Myocyte (in vitro differentiated cells): ENCODE measurements around the gene TPRX2. TPM values are rescaled to one million over a fixed set of nuclear protein-coding genes. Genes with fewer than 3 reads are reported as not detected.
"Not testable (repeated sequence)": the region's sequence is repeated elsewhere in the genome, so short reads cannot be mapped to it uniquely, and the experiment has no call there.

ENCODE experiments used
- DNase-seq: peaks from one replicate; pipeline ENCODE4 v3.0.0-alpha.2; 2012; ENCODE audit warnings: low read depth
- polyA plus RNA-seq: library from polyadenylated mRNA; unstranded; fragments of >200 nt; gene quantifications from one replicate; pipeline ENCODE4 v1.2.1, GENCODE V29; 2012; ENCODE audit warnings: missing spikeins
- total RNA-seq: library from RNA; depleted of rRNA; stranded (reverse); fragments of >200 nt; gene quantifications from 2 replicates; pipeline ENCODE4 v1.2.3, GENCODE V29; 2014

The TPRX2 gene, protein sequence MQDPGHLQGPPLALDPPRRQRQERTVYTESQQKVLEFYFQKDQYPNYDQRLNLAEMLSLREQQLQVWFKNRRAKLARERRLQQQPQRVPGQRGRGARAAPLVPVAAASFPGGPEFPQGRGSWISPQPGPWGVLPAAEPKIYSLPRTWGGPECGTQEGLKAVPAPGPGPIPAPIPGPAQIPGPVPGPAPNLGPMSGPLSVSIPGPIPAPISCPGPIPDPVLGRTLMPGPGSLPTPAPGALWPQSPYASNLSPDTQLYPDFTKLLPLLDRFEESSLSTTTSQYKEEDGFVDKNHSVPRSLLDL
- total RNA-seq = not detected in 2 replicates
- polyA plus RNA-seq = not detected

DNA sequence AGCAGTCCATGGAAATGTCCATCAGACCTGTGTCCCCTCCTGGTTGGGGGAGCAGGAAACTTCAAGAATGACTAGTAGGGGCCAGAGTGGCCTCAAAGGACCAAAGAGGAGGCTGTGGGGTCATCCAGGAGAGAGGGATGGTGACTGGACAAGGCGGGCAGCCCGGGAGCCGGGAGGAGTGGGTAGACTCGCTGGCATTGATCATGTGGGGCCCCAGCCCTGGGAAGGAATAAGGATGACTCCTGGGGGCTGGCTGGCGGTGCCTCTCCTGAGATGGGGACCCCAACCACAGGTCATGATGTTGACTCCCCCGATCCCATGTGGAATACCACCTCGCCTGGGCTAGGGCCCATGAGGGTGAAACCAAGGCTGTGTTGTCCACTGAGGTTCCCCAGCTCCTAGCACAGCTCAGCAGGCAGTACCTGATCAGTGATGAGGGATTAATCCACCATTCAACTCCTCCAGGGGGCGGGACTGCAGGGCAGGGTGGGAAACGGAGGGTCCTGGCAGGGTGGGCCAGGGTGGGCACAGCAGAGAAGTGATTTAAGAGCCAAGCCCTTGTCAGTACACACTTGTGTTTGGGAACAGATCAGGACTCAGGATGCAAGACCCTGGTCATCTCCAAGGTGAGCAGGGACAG, at the start of gene TPRX2:
Gene TPRX2, plus strand, starts transcription at position 590 of the 640 bp plus-strand sequence. Its CDS starts 12 bp downstream, at position 602.
- not testable (repeated sequence) for DNase-seq

DNA sequence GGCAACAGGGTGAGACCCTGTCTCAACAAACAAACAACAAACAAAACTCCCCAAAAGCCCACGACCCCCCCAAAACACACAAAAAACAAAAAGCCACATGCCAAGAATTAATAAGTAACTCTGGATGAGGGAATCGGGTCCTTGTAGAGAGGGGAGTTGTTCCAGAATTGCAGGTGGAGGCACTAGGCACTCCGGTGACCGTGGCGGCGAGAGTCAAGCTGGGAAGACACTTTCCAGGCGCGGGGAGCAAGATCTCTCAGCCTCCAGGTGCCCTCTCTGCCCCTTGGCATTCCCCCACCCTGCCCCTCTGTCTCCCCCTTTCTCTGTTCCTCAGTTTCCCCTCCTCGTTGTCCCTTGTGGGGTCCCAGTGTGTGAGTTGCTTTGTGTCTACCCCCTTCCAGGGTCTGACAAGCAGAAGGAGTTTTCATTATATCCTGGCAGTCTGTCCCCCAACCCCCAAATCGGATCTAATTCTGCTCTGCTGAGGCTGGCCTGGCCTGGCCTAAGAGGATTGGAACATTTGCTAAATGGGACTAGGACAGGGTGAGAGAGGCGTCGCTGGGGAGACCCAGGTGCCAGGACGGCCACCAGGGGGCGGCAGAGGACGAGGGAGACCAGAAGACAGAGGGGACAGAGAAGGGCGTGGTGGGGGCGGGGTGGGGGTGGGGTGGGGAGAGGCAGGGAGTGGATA, 45.6 kb upstream of the TPRX2 start:
- DNase-seq = peak; percentile 69

DNA sequence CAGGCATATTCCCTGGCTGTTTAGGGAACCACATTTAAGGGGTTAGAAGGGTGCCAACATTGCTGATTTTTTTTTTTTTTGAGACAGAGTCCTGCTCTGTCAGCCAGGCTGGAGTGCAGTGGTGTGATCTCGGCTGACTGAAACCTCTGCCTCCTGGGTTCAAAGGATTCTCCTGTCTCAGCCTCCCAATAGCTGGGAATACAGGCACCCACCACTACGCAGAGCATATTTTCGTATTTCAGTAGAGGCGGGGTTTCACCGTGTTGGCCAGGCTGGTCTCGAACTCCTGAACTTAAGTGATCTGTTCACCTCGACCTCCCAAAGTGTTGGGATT, 45.1 kb upstream of the TPRX2 start:
- no peak for DNase-seq

DNA sequence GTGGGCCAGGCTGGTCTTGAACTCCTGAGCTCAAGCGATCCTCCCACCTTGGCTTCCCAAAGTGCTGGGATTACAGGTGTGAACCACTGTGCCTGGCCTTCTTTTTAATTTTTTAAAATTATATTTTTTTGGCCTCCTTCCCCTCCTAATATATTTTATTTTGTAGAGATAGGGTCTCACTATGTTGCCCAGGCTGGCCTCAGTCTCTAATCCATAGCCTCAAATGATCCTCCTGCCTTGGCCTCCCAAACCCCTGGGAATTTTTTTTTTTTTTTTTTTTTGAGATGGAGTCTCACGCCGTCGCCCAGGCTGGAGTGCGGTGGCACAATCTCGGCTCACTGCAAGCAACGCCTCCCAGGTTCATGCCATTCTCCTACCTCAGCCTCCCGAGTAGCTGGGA, 42.8 kb upstream of the TPRX2 start:
- DNase-seq = not testable (repeated sequence)

DNA sequence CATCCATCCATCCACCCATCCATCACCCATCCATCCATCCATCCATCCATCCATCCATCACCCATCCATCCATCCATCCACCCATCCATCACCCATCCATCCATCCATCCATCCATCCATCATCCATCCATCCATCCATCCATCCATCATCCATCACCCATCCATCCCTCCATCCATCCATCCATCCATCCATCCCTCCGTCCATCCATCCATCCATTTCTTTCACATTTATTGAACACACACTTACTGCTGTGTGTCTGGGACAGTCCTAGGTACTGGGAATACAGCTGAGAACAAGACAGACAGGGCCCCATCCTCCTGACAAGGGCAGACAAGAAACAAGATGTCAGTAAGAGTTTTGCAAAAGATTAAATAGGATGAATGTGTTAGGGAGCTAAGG, 40.8 kb upstream of the TPRX2 start:
- not testable (repeated sequence) for DNase-seq

DNA sequence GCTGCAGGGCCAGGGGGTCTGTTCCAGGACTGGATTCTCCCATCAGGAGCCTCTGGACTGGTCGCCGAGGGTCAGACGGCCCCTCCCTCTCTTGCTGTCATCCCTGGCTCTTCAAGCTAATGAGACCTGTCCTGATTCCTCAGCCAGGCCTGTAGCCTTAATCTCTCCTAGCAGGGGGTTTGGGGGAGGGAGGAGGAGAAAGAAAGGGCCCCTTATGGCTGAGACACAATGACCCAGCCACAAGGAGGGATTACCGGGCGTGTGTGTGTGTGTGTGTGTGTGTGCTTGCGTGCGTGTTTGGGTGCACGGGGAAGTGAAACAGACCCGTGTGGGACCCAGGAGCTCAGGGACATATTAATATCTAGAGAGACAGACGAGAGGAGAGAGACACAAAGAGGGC, 39.2 kb upstream of the TPRX2 start:
- no peak for DNase-seq

DNA sequence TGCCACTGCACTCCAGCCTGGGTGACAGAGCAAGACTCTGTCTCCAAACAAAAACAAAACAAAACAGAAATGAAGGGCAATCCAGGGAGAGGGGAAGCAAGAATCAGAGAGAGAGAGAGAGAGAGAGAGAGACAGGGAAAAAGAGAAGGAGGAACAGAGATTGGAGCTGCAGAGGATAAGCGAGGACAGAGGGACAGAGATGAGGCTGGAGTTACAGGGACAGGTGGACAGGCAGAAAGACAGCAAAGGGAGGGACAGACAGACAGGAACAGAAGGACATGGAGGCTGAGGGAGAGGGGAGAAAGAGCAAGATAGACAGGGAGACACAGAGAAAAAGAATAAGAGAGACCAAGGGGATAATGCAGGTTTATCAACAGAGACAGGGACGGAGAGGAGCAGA, 38.6 kb upstream of the TPRX2 start:
- peak; percentile 40 for DNase-seq

DNA sequence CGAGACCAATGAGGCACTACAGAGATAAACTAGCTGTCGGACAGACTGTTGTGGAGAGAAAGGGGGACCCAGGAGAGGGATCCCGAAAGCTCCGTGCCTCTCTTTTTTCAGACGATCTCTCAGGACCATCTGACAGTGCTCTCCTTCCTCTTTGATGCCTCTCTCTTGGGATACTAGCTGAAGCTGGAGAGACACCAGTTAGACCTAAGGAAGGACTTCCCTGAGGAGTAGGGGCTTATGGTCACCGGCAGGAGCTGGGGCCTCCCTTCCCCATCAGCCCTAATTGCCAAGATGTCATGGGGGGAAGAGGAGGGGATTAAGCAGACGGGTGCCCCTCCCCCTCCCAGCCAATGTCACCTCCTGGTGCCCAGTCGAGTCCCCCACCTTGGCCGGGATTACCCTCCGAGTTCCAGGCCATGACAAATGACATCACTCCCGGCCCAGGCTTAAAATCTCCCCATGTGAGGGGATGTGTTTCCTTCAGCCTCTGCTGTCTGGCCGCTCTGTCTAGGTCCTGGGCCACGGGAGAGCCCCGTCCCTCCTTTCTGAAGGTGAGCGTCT, 37.5 kb upstream of the TPRX2 start, which contains the start of gene CRX:
Gene CRX, plus strand, starts transcription at position 478 of the 561 bp plus-strand sequence. CDS start 12,507 bp downstream, outside the sequence.
- DNase-seq = no peak

DNA sequence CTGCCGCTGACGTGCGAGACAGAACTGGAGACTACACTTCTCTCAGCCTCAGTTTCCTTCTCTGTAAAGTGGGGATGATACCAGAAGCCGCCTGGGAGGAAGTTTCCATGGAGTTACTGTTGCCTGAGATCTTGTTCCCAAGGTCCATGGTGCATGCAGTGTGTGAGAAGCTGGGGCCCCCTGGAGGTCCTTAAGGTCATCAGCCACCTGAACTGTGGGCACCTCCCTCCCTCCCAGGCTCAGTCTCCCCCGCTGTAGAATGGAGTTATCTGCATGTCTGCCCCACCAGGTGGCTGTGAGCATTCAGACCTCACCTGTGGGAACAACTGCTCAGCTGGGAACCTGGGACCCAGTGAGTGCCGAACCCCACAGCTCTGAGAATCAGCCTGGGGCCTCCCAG, 34.6 kb upstream of the TPRX2 start:
- DNase-seq = no peak

DNA sequence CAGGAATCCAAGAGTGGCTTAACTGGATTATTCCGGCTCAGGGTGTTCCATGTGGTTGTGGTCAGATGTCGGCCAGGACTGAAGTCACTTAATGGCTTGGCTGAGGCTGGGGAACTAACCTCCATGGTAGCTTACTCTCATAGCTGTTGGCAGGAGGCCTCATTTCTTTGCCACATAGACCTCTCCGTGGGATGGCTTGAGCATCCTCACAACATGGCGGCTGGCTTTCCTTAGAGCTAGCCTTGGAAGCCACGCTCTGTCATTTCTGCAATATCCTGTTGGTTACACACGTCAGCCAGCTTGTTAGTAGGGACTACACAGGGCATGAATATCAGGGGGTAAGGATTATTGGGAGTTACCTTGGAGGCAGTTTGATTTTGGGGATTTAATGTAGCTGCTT, 32.2 kb upstream of the TPRX2 start:
- peak; percentile 15 for DNase-seq

DNA sequence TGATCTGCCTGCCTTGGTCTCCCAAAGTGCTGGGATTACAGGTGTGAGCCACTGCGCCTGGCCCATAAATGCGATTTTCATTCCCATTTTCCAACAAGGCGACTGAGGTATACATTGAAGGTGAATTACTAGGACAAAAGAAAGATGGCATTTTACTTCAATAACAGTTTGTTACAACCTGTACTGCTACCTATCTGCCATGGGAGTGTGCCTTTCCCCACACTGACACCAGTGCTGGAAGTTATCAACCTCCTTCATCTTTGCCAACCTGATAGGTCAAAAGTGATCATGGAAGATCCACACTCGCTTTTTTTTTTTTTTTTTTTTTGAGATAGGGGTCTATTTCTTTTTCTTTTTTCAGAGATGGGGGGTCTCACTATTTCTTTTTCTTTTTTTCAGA, 26.3 kb upstream of the TPRX2 start:
- DNase-seq = no peak

DNA sequence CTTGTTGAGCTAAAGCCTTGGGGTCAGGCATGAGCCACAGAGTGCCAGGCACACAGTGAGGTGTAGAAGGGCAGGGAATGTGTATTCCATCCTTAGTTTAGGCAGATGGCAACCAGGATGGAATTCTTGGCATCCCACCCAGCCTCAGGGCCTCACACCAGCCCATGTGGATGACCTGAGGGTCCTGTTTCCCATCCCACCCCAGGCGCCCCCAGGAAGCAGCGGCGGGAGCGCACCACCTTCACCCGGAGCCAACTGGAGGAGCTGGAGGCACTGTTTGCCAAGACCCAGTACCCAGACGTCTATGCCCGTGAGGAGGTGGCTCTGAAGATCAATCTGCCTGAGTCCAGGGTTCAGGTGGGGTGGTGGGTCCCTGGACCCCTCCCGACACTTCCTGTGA, 23.0 kb upstream of the TPRX2 start:
- no peak for DNase-seq

DNA sequence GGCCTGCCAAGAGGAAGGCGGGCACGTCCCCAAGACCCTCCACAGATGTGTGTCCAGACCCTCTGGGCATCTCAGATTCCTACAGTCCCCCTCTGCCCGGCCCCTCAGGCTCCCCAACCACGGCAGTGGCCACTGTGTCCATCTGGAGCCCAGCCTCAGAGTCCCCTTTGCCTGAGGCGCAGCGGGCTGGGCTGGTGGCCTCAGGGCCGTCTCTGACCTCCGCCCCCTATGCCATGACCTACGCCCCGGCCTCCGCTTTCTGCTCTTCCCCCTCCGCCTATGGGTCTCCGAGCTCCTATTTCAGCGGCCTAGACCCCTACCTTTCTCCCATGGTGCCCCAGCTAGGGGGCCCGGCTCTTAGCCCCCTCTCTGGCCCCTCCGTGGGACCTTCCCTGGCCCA, 19.6 kb upstream of the TPRX2 start:
- DNase-seq = no peak

DNA sequence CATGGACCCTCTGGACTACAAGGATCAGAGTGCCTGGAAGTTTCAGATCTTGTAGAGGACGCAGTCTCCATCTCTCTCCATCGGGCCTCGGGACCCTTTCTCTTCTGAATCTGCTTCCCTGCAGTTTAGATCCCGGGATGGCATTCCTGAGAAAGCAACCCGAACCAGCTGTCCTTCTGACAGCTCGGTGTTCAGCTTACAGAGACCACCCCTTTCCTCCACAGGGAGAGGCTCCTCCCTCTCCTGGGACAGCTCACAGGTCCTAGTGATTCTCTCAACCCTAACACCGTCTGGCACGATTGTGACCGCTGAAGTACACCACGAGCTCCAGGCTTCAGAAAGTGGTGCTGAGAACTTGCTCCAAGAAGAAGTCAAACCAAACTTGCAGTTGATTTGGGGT, 19.1 kb upstream of the TPRX2 start:
- DNase-seq = peak; percentile 11

DNA sequence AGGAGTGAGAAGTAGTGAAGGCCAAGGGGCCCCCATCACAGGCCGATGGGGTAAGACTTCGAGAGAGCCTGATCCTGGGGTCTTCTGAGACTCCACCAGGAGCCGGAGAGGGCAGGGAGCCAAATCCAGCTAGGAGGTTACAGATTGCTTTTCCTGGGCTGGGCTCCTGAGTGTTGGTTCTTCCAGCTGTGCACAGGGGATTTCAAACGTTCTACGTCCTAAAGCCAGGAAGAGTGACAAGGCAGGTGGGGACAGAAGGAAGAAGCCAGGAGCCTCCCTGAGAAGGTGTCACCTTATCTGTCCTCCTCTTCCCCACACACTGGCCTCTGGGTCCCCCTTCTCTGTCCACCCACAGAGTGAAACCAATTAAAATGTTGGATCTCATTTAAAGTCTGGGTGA, 16.1 kb upstream of the TPRX2 start:
- DNase-seq = no peak

DNA sequence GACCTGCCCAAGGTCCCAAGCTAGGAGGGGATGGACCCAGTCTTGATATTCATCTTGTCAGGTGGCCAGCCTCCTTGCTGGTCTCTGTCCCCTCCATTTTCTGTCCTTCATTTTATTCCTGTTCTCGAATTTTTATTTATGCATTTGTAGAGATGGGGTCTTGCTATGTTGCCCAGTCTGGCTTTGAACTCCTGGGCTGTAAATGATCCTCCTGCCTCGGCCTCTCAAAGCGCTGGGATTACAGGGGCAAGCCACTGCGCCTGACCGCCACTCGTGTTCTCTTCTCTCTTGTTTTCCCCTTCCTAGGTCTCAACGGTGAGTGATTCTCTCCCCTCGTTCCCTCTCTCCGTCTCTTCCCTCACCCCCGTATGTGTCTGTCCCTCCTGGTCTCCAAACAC, 10.6 kb upstream of the TPRX2 start:
- DNase-seq = no peak

DNA sequence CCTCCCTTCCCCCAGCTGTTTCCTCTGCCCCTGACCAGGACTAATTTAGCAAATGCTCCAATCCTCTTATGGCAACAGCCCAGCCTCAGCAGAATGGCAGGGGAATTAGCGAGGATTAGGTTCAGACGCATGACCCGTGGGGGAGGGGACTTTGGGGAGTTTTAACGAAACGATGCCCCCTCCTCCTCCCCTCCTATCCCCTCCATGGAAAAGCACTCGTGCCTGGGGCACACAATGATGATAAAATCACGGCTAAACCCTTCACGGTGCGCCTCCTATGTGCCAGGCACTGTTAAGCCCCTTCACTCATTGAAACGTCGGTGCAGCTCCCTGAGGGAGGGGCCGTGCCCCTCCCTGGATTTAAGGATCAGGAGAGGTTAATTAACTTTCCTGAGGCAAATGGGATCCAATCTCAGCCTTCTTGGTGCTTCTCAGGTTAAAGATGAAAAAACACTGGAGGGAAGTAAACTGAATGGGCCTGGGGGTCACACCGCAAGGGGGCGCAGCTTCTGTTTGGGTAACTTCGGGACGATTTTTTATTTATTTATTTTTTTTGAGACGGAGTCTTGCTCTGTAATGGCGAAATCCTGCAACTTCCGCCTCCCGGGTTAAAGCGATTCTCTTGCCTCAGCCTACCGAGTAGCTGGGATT, 10.1 kb upstream of the TPRX2 start:
- no peak for DNase-seq

DNA sequence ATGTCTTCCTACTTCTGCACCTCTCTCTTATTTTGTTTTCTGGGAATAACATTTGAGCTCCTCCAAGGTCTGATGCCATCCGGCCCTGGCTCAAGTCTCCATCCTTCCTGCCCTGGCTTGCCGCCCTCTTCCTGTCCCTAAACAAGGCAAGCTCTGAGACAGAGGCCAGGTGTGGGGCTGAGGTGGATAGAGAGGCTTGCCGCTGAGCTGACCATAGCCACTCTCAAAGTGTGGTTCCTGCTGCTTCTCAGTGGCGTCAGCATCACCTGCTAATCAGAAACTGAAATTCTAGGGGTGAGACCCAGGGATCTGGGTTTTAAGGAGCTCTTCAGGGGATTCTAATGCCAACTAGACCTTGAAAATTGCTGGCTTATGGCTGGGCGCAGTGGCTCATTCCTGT, 6.0 kb upstream of the TPRX2 start:
- no peak for DNase-seq

DNA sequence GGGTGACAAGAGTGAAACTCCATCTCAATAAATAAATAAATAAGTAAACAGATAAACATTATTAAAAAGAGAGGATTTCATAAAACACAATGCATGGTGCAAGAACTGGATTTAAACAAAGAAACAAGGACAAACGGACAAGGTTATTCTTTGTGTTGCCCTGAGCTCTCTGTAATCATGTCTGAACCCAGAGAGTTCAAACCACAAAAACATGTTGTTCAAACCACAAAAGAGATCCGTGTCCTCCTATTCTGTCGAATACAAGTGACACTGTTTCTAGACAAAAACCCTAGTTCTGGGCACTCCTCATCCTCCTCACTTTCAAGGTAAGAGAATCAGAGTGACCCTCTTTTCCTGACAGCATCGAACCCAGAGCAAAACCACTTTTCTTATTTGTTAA, 4.6 kb upstream of the TPRX2 start:
- DNase-seq = no peak

DNA sequence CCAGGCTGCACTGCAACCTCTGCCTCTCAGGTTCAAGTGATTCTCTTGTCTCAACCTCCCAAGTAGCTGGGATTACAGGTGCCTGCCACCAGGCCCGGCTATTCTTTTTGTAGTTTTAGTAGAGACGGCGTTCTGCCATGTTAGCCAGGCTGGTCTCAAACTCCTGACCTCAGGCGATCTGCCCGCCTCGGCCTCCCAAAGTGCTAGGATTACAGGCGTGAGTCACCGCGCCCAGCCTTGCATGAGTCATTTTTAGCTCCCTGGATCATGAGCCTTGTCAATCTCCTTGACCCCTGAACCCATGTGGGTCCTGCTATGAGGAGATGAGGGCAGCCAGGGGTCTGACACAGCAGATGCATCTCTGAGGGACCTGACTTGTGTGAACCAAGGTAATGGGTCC, 804 bp upstream of the TPRX2 start:
- DNase-seq = peak; percentile 11

DNA sequence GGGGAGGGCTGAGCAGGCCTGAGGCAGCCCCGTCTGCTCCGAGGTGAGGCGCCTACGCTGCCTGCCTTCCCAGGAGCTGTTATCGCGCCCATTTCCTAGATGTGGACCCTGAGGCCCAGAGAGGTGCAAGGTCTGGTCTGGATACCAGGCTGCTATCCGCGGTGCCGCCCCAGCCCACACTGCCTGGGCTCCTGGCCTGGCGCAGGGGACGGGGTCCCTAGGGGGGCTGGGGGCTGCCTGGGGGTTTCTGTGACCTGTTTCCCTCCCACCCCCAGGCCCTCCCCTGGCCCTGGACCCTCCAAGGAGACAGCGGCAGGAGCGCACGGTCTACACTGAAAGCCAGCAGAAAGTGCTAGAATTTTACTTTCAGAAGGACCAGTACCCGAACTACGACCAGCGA, 803 bp downstream of the TPRX2 start:
- DNase-seq = not testable (repeated sequence)
